HG02571 (cell line): ENCODE data around the gene NPR3.

Source experiments
- ATAC-seq: cut with Tn5 transposase; IDR thresholded peaks from one replicate; pipeline ENCODE4 v1.9.1; 2021; ENCODE audit warnings: mild to moderate bottlenecking, moderate library complexity; ENCODE audit not compliant: unreplicated experiment

NPR3 gene

DNA sequence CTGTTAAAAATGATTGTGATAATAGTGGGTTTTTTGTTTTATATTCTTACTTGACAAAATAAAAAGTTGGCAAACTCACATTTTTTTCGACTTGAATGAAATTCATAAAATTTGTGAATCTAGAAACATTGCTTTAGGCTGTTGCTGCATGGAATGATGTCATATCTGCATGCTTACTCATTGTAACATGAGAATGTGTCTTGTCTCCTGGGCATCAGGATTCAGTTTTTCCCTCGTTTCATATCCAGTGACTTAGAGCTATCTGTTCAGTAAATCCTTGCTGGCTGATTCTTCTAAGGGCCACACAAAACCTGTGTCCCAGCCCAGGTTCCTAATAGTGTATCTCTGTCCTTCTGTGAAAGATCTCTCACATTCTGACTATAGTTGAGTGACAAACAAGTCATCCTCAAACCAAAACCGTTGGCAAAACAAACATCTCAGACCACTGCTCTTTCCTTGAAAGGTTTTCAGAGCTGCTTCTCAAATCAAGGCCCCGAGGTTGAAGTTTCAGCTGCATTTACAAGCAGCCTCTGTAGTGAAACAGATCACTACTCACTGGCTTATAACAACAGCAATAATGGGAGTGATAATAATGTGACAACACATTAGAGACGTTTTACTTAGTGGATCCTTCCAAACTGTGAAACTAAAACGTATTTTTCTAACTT is 95.0 kb downstream of the NPR3 start:
- no peak for ATAC-seq

GRCh38 chr5:32808783-32809182 is 97.7 kb downstream of the NPR3 start:
- no peak for ATAC-seq

GRCh38 chr5:32810804-32811203 is 99.7 kb downstream of the NPR3 start:
- ATAC-seq = no peak

GRCh38 chr5:32812399-32812798 is 101.3 kb downstream of the NPR3 start:
- ATAC-seq = no peak

DNA sequence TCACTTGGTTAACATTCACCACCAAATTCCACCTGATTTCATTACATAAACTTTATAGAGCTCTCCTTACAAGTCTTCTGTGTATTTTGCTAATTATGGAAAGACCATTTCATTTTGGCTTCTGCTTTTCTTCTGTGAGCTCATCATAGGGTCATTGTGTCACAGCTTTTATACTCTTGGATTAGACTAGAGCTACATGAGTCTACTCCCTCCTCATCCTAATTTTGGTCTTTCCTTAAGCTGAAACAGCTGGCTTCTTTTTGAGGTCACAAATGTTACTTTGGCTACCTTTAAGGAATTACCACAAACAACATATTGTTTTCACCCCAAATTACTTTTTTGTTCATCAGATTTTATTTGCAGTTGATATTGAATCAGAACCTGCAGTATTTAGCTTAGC is 103.0 kb downstream of the NPR3 start:
- ATAC-seq = no peak

DNA sequence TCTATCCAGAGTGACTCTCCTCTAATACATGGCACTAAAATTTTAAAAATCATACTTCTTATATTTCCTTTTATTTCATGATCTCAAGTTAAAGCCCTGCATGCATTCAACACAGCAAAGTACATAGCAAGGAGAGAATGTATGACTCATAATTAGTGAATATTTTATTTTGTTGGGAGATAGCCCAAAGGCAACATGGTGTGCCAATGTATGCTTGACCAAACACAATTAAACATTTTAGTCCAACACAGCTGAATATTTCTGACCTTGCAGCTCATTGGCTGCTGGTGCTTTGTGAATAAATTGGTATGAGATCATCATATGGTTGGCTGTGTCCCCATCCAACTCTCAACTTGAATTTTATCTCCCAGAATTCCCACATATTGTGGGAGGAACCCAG is 103.5 kb downstream of the NPR3 start:
- ATAC-seq = no peak

DNA sequence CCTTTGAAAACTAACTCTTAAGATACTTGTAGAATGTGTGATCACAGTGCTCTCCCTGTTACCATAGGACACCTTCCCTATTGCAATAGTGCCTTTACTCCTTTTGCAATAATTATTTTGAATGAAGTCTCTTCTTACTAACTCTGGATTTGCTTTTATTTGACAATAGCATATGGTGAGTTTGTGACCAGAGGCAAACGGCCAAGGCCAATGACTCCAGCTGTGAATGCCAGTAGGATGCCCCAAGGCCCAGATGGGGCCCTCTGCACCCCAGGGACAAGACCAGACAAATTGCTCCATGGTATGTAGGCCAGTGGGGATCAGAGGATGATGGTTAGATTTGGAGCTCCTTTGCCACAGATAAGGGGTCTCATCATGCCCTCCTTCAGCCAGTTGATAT is 116.9 kb downstream of the NPR3 start:
- ATAC-seq = no peak

GRCh38 chr5:32828492-32828891 is 117.4 kb downstream of the NPR3 start:
- ATAC-seq = no peak

- no peak for ATAC-seq
These were observed 120.5 kb downstream of the NPR3 start for GRCh38 chr5:32831624-32832023.

GRCh38 chr5:32833127-32833526 is 122.0 kb downstream of the NPR3 start:
- ATAC-seq = no peak

DNA sequence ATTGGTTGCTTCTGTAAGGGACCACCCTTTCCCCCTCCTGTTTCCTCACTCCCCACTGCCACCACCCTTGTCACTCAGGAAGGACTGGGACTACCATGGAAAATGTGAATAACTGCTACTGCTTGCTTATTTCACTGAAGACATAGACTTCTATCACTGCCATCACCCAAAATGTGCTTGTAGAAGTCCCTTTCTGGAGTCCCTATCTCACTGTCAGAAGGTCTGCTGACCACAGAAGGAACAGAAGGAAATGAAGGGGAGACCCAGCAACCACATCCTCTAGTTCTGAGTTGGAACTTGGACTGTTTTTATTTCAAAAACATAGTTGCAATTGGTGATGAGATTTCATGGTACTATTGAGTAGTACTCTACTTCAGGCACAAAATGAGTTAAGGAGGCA is 122.5 kb downstream of the NPR3 start:
- ATAC-seq = no peak

GRCh38 chr5:32834251-32834650 is 123.1 kb downstream of the NPR3 start:
- ATAC-seq = no peak

DNA sequence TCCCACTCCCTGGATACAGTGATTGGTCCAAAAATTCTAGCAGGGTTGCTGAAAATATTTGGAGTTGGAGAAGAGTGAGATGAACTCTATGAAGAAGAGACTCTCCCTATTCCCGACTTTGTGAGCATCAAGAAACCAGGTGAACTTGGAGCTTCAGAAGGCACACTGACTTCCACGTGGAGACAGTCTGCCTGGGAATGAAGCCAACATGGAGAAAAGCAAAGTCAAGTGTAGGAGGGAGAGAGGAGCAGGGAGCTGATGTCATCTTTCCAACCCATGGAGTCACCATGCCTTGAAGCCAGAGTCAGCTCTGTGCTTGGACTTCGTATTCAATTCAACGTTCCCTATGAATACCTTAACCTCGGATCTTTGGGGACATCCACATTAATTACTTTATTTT is 125.1 kb downstream of the NPR3 start:
- no peak for ATAC-seq

DNA sequence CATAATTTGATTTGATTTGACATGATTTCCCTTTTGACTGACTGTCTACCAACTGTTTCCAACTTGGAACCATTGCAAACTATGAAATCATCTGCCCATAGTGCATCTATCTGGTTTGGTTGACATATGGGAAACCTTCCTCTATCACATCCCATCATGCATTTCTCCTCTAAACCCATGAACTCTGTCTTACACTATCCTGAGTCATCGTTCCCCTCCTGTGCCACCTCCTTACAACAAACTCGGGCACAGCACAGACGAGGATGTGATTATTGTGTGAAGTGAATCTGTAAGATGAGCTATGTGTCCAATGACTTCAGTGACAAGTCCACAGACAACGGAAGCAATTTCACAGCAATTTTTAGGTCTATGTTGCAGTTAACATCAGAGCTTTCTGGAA is 126.1 kb downstream of the NPR3 start:
- ATAC-seq = no peak

DNA sequence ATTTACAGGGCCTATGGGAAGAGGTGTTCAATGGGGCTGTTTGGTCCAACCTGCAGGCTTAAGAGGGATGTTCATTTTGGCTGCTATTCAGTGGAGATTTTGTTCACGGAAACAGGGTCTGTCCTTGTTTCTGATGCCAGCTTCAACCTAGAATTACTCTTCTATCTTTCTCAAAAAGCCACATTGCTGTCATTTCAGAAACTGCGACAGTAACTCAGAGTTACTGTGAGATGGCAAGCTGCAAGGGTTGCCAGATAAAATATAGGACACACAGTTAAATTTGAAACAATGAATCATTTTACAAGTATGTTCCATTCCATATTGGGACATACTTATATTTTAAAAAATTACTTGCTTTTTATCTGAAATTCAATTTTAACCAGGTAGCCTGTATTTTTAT is 128.0 kb downstream of the NPR3 start:
- ATAC-seq = no peak

GRCh38 chr5:32840606-32841005 is 129.5 kb downstream of the NPR3 start:
- no peak for ATAC-seq
